Amygdala (tissue), 56 donors: Measurements from ENCODE around the gene ICE2.

Experiments used
- DNase-seq, 56 donors: peaks; one replicate each; lab custom pipeline; 2025; lab: John Stamatoyannopoulos, UW

The ICE2 gene

DNA sequence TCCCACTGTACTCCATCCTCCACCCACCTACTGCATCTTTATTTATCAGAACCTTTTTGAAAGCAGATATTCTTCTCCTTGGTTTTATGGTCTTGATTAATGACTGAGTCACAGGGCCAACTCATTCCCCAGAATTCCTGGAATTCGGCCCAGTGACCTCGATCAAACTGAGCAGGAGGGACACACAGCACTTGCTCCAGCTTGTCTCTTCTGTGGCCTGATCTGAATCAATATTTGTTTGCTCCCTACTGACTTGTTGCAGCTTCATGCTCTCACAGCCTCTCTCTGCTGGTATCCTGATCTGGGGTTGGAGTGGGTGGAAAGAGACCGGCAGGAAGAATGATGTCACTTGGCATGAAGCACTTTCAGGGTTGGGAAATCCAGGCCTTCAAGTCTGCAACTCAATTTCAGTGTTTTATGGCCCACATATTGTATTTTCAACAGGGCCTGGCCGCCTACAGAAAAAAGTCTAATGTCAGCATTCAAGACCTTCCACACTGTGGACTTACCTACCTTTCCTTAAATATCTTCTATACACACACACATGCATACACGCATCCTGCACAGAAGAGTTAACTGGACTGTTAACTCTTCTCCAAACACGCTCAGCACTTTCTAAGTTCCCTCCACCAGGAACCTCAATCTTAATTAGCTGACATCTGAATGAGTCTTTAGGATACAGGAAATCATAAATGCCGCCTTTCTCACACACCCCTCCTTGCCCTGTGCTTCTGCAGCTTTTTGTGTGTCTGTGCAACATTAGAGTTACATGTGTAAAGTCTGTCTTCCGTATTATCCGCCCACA lies 85.8 kb downstream of the ICE2 start:
- peak in 2 of 56 donors; percentile 8 to 33 for DNase-seq

DNA sequence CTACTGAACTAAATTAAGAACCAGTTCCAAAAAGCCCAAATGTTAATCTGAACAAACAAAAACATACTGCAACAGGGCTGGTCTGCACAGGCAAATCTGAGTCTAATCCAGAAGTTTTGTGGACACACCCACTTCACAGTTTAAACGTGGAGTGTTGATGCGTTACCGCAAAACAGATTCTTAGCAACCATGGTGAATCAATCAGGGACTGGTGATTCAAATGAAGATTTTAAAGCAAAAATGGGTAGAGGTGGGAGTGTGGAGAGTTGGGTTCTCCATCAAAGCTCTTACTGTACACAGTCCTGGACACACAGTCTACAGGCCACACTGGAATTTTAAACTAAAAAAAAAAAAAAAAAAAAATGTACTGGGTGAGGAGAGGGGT lies 86.3 kb downstream of the ICE2 start:
- DNase-seq = no peak

DNA sequence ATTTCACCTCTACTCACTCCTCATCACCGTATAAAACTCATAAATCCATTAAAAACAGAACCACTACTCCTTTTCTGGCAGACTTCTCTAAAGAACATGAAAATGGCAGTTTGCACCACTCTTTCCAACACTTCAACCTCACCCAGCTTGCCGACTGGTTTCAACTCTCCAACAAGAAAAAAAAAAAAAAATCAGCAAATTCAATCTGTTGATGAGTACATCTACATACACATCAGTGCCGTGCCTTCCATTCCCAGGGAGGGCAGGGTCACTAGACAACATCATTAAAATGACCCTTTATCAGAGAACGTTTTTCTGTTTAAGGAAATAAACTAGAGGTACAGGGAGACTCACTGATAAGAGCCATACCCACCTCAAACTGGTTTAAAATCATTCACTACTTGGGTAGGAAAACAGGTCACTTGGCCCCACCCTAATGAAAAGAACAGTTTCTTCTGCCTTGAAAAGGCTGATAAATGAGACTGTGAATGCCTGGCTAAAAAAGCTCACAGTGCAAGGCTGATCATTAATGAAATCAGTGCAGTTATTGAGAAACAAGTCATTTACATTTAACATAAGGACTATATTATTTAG lies 87.1 kb downstream of the ICE2 start:
- no peak for DNase-seq

DNA sequence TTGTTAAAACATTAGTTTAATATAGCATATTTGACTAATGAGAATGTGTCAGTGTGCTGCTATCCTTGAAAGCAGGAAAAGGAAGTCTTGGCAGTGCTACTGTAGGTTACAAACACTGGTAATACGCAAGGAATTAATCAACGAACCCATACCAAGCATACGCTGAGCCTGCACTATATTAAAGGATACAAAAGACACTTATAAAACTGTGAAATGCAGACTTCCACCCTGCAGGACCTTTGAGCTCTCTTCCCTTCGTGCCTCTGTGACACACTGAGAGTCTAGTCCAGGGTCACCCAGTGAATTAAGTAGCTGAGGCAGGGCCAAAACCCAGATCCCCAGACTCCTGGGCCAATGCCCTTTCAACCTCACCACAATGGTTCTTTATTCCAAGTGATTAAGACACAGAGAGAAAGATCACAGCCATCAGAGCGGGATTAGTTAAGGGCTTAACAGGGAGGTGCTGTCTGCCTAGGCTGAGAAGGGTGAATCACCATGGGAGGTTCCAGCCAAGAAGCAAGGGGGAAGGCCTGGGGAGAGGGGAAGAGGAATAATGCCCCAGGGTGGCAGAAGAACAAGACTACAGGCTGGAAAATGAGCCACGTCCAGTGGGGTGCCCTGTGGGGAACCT lies 88.0 kb downstream of the ICE2 start:
- DNase-seq = peak in 2 of 56 donors; percentile 15 to 27

DNA sequence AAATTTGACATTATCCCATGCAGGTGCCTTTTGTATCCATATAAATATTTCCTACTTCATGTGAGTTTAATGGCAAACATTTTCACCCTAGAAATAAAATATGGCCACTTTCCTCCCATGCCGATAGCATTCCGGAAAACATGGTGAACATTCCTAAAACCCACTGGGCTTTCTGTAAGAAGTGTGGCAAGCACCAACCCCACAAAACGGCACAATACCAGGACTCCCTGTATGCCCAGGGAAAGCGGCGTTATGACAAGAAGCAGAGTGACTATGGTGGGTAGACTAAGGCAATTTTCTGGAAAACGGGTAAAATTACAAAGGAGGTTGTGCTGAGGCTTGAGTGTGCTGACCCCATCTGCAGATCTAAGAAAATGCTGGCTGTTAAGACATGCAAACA lies 88.7 kb downstream of the ICE2 start:
- no peak for DNase-seq

DNA sequence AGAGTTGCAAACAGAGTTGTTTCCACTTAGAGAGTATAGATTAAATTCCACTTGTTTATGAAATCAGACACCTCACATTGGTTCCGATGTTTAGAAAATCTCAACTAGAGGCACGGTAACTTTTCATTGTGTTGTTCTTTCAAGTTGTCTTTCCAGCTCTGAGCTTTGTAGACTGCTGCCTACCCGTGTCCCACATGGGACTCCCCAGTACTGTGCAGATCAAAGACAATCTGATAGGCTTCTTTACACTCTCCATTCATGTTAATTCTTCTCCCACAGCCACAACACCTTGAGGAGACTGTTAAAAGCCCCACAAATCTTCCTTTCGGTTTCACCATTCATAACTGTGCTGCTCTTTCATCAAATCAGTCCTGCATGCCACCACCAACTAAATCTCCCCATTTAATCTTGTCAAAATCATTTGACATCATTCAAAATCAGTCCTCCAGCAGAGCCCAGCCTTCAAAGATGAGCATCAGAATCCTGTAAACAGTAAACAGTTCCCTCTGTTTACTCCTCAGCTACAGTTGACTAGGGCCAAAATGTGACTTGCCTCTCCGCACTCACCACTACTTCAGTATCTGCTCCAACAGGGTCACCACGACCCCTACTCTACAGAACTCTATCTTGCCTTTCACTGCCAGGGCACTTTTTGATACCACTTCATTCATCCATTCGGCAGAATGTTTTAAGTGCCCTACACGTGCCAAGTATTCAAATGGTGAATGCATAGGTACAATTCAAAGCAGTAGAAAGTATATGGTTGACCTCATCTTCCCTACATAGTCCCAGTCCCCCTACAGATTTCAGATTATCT lies 89.5 kb downstream of the ICE2 start:
- no peak for DNase-seq

DNA sequence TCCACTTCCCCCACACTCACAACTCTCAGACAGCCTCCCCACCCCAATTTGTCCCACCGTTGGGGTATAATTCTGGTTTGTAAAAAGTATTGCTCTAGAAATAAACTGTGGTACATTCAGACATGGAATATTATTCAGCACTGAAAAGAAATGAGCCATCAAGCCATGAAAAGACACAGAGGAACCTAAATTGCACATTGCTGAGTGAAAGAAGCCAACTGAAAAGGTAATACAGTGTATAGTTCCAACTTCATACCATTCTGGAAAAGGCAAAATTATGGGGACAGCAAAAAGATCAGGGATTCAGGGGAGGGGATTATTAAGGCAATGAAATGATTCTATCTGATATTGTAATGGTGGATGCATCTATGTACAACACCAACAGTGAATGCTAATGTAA lies 91.6 kb downstream of the ICE2 start:
- DNase-seq = no peak

DNA sequence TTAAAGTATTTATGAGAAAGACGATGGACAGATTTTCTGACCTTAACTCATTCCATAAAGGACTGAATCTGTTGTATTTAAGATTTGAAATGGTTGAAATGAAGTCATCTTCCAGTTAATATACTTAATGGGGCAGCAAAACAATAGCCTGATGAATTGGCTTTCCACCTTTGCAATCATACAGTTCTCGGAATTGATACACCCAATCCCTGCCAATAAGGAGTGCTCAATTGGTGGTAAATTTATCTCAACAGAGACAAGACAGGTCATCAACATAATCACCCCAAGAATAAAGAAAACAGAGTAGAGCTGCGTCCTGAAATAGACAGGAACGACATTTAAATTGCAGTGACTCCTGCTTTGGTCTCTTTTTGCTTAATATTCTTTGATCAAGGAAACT lies 92.3 kb downstream of the ICE2 start:
- DNase-seq = no peak

DNA sequence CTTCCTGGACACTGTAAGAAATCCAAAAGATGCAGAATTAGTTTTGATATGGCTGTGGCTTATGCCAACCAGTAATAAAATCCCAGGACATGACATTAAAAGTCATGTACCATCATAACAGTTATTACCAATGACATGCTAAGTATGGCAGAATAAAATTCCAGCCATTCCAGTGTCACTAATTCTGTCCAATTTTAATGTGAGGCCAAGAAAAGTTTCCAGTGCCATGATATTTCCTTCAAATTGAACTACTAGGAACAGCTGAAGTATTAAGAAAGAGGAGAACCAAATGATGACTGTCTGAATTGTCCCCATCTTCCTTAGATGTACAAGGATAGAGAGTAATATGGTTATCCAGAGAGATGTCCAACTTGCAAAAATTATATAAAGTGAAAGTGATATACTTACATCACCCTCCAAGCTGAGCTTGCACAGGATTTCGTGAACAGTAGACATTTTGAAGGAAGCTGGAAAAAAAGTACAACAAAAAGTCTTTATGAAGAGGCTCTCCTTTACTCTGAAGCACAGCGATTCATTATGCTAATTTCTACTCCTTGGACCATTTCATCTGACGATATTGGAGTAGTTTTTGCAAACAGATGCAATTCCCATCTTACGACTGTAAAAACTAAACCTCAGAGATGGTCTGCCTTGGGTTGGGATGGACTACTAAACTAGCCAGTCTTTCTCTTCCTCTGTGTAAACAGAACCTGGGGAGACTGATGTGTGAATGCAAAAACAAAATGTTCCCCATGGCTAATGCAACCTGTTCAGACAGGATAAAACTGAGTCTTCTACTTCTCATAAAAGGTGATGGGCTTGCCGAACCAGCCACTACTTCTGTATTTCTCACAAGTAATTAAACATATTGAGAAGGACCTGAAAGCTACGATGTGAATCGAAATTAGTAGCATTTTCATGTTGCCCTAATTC lies 93.1 kb downstream of the ICE2 start:
- no peak for DNase-seq

DNA sequence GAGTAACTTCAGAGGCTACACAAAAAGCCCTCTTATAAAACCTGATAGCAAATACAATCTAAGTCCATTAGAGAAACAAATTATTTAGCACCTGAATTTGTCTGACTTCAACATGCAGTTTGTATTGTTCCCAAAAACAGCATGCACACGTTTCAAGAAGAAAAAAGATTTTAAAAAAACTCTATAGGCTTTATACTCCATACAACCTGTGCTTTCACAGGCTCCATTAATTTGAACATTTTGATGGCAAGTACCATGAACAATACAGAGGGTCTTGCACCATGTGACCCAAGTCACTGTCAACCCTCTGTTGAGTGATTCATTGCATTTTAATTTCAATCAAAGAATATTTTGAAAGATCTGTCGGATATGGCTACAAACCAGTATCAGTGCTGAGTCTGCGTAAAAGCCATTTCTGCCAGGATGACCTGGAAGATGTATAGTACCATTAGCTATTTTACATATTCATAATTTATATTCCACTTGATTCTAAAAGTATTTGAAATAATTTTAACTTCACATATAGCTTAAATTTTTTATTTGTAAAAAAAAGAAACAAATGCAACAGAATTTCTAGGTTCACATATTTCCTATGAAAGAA lies 94.3 kb downstream of the ICE2 start:
- DNase-seq = no peak

DNA sequence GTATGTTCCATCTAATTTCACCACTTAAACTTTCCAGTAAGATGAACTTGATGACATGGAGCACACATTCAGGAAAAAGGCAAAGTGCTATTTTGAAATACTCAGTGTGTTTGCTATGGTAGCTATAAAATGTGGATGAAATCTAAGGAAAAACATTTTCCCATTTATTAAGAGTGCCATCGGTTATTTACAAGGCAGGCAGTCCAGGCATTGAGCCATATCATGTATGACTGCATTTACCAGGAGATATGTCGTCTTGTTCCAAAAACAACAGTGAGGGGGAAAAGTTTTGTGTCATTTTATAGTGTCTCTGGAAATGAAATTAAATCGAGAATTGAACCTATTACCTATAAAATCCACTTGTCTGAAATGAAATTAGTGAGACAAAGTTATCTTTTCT lies 94.9 kb downstream of the ICE2 start:
- no peak for DNase-seq

DNA sequence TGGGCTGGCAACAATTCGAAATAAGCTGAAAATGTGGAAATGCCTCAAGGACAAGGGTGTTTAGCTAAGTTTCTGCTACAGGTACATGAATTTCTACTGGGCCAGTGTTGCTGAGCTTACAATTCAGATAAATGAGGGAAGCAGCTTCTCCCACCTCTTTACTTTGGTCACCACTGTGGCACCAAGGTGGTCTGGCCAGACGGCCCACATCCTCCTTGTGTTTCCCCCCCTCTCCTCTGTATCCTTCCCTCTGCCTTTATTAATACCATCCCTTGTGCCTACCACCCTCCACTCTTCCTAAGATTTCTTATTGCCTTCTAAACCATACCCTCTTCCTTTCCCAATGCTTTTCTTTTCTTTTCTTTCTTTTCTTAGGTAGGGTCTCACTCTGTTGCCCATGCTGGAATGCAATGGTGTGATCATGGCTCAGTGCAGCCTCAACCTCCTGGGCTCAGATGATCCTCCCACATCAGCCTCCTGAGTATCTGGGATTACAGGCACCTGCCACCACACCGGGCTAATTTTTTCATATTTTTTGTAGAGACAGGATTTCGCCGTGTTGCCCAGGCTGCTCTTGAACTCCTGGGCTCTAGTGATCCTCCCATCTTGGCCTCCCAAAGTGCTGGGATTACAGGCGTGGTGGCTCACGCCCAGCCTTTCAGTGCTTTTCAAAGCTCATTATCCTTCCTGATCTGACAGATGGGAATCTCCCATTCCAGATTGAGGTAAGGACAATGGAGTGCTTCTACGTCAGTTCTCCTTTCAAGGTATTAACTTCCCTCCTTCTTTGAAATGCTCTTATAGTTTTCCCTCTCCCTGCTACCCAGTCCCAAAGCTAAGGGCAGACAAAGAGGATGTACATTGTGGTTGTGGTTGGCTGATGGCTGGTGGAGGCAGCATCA lies 95.9 kb downstream of the ICE2 start:
- DNase-seq = no peak

DNA sequence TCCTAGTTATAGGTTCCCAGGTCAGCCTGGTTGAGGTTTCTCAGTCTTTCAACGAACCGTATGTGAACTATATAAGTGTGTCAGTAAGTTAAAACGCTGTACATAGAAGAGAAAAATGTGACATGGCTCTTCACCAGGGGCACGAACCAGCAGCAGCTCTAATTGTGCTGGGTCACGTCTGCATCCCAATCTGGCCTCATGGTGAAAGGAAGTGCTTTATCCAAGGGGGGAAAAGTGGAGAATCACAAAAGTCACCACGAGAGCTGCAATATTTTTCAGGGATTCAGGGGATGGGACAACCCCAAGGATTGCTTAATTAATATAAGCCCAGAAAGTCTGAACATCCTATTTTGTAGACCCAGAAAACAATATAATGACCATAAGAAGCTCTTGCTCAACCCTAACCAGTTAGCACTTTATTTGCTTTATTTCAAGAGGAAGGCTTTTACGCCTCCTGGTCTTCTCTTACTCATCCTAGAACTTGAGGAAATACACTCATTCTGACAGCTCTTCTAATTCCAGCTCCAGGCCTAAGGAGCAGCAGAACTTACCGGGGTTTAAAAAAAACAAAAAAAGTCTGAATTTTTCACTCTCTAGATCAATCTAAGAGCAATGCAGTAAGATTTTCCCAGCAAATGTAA lies 97.7 kb downstream of the ICE2 start:
- DNase-seq = no peak

DNA sequence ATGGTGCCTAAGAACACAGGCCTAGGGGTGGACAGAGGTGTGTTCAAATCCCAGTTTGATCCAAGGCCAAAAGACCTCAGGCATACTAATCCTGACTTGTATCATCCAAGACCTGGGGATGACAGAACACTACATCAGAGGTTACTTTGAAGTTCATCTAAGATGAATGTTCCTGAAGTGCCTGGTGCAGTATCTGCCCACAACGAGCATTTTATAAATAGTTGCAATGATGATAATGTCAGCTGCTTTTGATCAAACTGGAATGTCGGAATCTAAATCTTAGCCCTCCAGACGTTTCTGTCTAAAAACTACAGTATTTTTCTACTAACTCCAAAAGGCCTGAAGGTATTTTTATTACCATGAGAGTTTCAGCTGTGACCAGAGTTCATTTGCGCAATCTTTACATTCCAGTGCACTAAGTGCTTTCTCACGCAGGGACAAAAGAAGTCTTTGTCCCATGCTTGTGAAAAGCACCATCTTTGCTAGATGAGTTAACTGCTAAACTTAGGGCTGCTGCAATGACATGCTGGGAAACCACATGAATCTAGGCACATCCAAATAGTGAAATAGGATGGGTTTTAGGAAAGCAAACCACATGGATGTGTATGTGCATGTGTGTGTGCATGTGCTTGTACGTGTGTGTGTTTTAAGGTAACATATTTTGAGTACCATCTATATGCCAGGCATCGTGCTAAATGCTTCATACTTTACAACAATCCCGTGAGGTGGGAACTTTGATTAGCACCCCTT lies 99.2 kb downstream of the ICE2 start:
- DNase-seq = no peak

DNA sequence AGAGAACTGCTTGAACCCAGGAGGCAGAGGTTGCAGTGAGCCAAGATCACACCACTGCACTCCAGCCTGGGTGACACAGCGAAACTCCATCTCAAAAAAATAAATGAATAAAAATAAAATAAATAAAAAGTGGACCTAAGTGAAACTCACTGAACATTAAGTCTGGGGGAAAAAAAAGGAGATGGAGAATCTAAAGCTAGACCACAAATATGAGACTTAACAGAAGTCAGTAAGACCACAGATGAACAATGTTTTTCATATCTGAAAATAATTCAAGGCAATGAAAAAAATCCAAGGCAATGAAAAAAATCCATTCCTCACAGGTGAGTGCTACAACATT lies 99.8 kb downstream of the ICE2 start:
- DNase-seq = no peak

DNA sequence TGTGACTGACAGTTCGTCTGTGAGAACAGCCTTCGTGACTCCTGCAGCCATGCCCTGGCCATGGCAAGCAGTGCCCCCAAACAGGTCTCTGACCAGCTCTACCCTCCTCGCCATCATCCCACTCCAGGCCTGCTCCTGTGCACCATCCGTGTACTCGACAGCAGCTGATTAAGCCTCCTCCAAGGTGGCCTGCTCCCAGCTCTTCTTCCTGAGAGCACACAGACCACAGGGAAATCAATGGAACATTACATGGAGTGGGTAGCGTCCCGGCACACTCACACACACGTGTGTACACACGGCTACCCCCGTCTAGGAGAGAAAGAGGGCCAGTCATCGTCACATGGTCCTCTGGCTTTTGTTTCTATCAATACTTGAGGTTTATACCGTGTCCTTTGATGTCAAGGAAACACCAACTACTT lies 102.3 kb downstream of the ICE2 start:
- no peak for DNase-seq

DNA sequence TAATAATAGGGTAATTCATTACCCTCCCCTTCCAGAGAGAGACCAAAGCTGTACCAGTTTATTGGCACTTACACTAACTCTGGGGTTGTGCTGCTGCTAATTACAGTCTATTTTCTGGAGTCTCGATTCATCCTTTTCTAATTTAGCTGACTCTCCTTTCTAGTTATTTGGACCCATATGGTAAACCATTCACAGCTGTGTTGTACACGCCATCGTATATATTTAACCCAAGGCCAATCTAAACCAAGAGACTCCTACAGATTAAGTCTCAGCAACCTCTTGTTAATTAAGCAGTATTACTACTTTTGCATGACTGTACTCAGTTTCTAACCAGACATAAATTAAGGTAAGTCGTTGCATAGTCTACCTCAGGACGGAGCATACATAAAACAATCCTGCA lies 103.6 kb downstream of the ICE2 start:
- DNase-seq = no peak
